ENCODE measurements around the gene TUBGCP2.

GRCh38 chr10:133279326-133280226 is 29.1 kb downstream of the TUBGCP2 start:
- TF ChIP-seq REPIN1 (tag by site-specific recombination; IDR thresholded peaks at IDR 0.05; ENCODE audit: low read depth) (no peak), ZNF10 (tag by site-specific recombination; IDR thresholded peaks at IDR 0.05) (no peak), CTCF (tag by site-specific recombination; IDR thresholded peaks at IDR 0.05) (no peak), ZNF521 (tag by site-specific recombination; IDR thresholded peaks at IDR 0.05) (no peak), ZSCAN30 (tag by site-specific recombination; IDR thresholded peaks at IDR 0.05) (no peak), ZBTB26 (tag by site-specific recombination; optimal IDR thresholded peaks at IDR 0.05) (no peak), ZNF580 (tag by site-specific recombination; IDR thresholded peaks at IDR 0.05) (no peak), PATZ1 (tag by site-specific recombination; IDR thresholded peaks at IDR 0.05) (no peak)

Measured in HEK293 (cell line).